ENCODE measurements around the gene GSG1L.

The GSG1L gene

GRCh38 chr16:28078261-28078660, 14.7 kb upstream of the GSG1L start:
- DNase-seq (ENCODE audit: low read depth) = no peak
- TF ChIP-seq CTCF (IDR thresholded peaks at IDR 0.05; ENCODE audit: insufficient read depth, low read depth, low read length, missing control alignments) = no peak
- no peak overlapping the region for H3K4me3 ChIP-seq (ENCODE audit: low read depth, low read length)

GRCh38 chr16:28073836-28074235, 10.3 kb upstream of the GSG1L start:
- no peak for TF ChIP-seq CTCF (IDR thresholded peaks at IDR 0.05; ENCODE audit: insufficient read depth, low read depth, low read length, missing control alignments)
- no peak for DNase-seq (ENCODE audit: low read depth)
- no peak overlapping the region for H3K4me3 ChIP-seq (ENCODE audit: low read depth, low read length)

- H3K4me3 ChIP-seq (ENCODE audit: low read depth, low read length) = no peak overlapping the region
- no peak for TF ChIP-seq CTCF (IDR thresholded peaks at IDR 0.05; ENCODE audit: insufficient read depth, low read depth, low read length, missing control alignments)
- no peak for DNase-seq (ENCODE audit: low read depth)
These were observed 8.6 kb upstream of the GSG1L start for GRCh38 chr16:28072087-28072486.

- H3K4me3 ChIP-seq (ENCODE audit: low read depth, low read length) = no peak overlapping the region
- no peak for TF ChIP-seq CTCF (IDR thresholded peaks at IDR 0.05; ENCODE audit: insufficient read depth, low read depth, low read length, missing control alignments)
- no peak for DNase-seq (ENCODE audit: low read depth)
These were observed 6.7 kb upstream of the GSG1L start for GRCh38 chr16:28069971-28070794.

GRCh38 chr16:28068976-28069375, 5.5 kb upstream of the GSG1L start:
- no peak for DNase-seq (ENCODE audit: low read depth)
- no peak for TF ChIP-seq CTCF (IDR thresholded peaks at IDR 0.05; ENCODE audit: insufficient read depth, low read depth, low read length, missing control alignments)
- H3K4me3 ChIP-seq (ENCODE audit: low read depth, low read length) = no peak overlapping the region

- no peak overlapping the region for H3K4me3 ChIP-seq (ENCODE audit: low read depth, low read length)
- no peak for TF ChIP-seq CTCF (IDR thresholded peaks at IDR 0.05; ENCODE audit: insufficient read depth, low read depth, low read length, missing control alignments)
- no peak for DNase-seq (ENCODE audit: low read depth)
These were observed 4.3 kb upstream of the GSG1L start for GRCh38 chr16:28067604-28068379.

All from GM12865 (cell line).